Panc1 (cell line): Measurements from ENCODE around the gene PLB1. TPM values are rescaled to one million over a fixed set of nuclear protein-coding genes. Genes with fewer than 3 reads are reported as not detected.

ENCODE experiments used
- ATAC-seq: fragments of 200-7000 bp; cut with Tn5 transposase; 2 replicates; pipeline ENCODE4 v1.9.1; 2020; ENCODE audit warnings: mild to moderate bottlenecking, moderate library complexity
- BruUV-seq: library from RNA; stranded (reverse); fragments of 400-500 nt; replicated peaks from 2 replicates; lab custom pipeline; 2021; lab: Mats Ljungman, UMichigan
- CTCF ChIA-PET: fragments of 300-600 bp; sonication (Branson Sonifier 250); formaldehyde crosslinking; loops from one replicate; lab custom pipeline; 2022; ENCODE audit warnings: antibody characterized with exemption; lab: Charles Lee
- POLR2A ChIA-PET: fragments of 300-600 bp; sonication (Branson Sonifier 250); formaldehyde crosslinking; loops from one replicate; lab custom pipeline; 2022; ENCODE audit warnings: antibody characterized with exemption; lab: Charles Lee
- DNase-seq: peaks from one replicate; pipeline ENCODE4 v3.0.0-alpha.2; 2010; ENCODE audit warnings: low read depth, low spot score
- H3K27ac ChIP-seq: 2 replicates; pipeline ENCODE4 v1.5.1; 2011; ENCODE audit warnings: mild to moderate bottlenecking, low read length, inconsistent platforms
- H3K27me3 ChIP-seq: fragments of 200-500 bp; sonication (Bioruptor generic); 2 replicates; pipeline ENCODE4 v1.6.0; 2014; ENCODE audit warnings: low read length, inconsistent platforms; ENCODE audit not compliant: control insufficient read depth, insufficient read depth
- H3K36me3 ChIP-seq: fragments of 200-500 bp; sonication (Bioruptor generic); 2 replicates; pipeline ENCODE4 v1.5.1; 2014; ENCODE audit warnings: inconsistent platforms, mild to moderate bottlenecking, low read length, moderate library complexity; ENCODE audit not compliant: control insufficient read depth, insufficient read depth
- H3K4me1 ChIP-seq: 2 replicates; pipeline ENCODE4 v1.5.1; 2011; ENCODE audit warnings: inconsistent platforms, mild to moderate bottlenecking, low read length, moderate library complexity; ENCODE audit not compliant: control insufficient read depth, insufficient read depth
- H3K4me3 ChIP-seq, 2 experiments: 2 replicates each; pipeline ENCODE4 v1.5.1; 2011 to 2012; ENCODE audit warnings: low read depth in 2 of 2, low read length in 2 of 2, mild to moderate bottlenecking in 2 of 2, inconsistent platforms in 1 of 2, moderate library complexity in 1 of 2
- H3K9me3 ChIP-seq: fragments of 200-500 bp; sonication (Bioruptor generic); 2 replicates; pipeline ENCODE4 v1.5.1; 2014; ENCODE audit warnings: low read depth, mild to moderate bottlenecking, inconsistent platforms, low read length, moderate library complexity; ENCODE audit not compliant: control insufficient read depth, insufficient read depth
- POLR2AphosphoS5 ChIP-seq: IDR thresholded peaks from 2 replicates; pipeline ENCODE4 v1.6.1; 2012; ENCODE audit warnings: mild to moderate bottlenecking, low read depth, low read length, moderate library complexity
- REST ChIP-seq, 2 experiments: IDR thresholded peaks; 2 replicates each; pipeline ENCODE4 v1.6.1; 2011 to 2012; ENCODE audit warnings: low read depth in 2 of 2, control low read depth in 1 of 2, low read length in 1 of 2, mild to moderate bottlenecking in 1 of 2, moderate library complexity in 1 of 2; ENCODE audit not compliant: insufficient read depth in 1 of 2
- SIN3A ChIP-seq: IDR thresholded peaks from 2 replicates; pipeline ENCODE4 v1.6.1; 2012; ENCODE audit warnings: low read depth, mild to moderate bottlenecking, low read length, moderate library complexity, borderline replicate concordance; ENCODE audit not compliant: insufficient read depth
- TCF7L2 ChIP-seq: IDR thresholded peaks from 2 replicates; pipeline ENCODE4 v1.6.1; 2011; ENCODE audit warnings: mild to moderate bottlenecking, low read depth, low read length, inconsistent platforms
- in situ Hi-C: cut with HindIII; loops from 2 replicates; pipeline ENCODE4 v1.10.0; 2016; ENCODE audit warnings: low sequenced_read_pairs, low pct_unique_long_range_greater_than_20kb
- intact Hi-C: fragments of 100-400 bp; cut with micrococcal nuclease; formaldehyde crosslinking; loops from one replicate; pipeline ENCODE4 v1.10.0; 2022; ENCODE audit not compliant: unreplicated experiment
- total RNA-seq: library from RNA; stranded (reverse); gene quantifications from one replicate; pipeline ENCODE4 v1.2.1, GENCODE V29; 2021; ENCODE audit not compliant: unreplicated experiment
- TF ChIP-seq, protein P1 (sequence below): fragments of 450-650 bp; IDR thresholded peaks from 2 replicates; pipeline ENCODE4 v1.5.1; 2017; ENCODE audit warnings: mild to moderate bottlenecking

PLB1 gene
- total RNA-seq, 1 experiment from 2014 or later, result 0.80 TPM

- ATAC-seq (no peak), DNase-seq (no peak)
- TF ChIP-seq TCF7L2 (no peak), POLR2AphosphoS5 (no peak), REST (IDR thresholded peaks at IDR 0.05; ENCODE audit: insufficient read depth in 1 of 2, low read depth in 2 of 2, low read length in 1 of 2) (no peak), SIN3A (no peak)
- TF ChIP-seq, protein P1, sequence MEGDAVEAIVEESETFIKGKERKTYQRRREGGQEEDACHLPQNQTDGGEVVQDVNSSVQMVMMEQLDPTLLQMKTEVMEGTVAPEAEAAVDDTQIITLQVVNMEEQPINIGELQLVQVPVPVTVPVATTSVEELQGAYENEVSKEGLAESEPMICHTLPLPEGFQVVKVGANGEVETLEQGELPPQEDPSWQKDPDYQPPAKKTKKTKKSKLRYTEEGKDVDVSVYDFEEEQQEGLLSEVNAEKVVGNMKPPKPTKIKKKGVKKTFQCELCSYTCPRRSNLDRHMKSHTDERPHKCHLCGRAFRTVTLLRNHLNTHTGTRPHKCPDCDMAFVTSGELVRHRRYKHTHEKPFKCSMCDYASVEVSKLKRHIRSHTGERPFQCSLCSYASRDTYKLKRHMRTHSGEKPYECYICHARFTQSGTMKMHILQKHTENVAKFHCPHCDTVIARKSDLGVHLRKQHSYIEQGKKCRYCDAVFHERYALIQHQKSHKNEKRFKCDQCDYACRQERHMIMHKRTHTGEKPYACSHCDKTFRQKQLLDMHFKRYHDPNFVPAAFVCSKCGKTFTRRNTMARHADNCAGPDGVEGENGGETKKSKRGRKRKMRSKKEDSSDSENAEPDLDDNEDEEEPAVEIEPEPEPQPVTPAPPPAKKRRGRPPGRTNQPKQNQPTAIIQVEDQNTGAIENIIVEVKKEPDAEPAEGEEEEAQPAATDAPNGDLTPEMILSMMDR, result no peak
- ChIA-PET POLR2A (no interaction called here), CTCF (no interaction called here)
- in situ Hi-C loops, result no loop called here
- intact Hi-C loops, result no loop called here
- no peaks in the 10 kb centered on the region for H3K4me1 ChIP-seq
- BruUV-seq, result no TSS peak
- H3K9me3 ChIP-seq, result no peaks in the 10 kb centered on the region
- H3K36me3 ChIP-seq, result no peaks in the 10 kb centered on the region
- H3K4me3 ChIP-seq, result no peak overlapping the region
- no peaks in the 10 kb centered on the region for H3K27me3 ChIP-seq
- H3K27ac ChIP-seq, result no peak overlapping the region
These were observed 63.1 kb downstream of the PLB1 start for GRCh38 chr2:28558918-28559317.

- Histone ChIP-seq H3K9me3 (peaks cover 4% of the 10 kb centered on the region; the same call in 1 of the 2 replicates), H3K4me3 (no peak overlapping the region), H3K36me3 (no peaks in the 10 kb centered on the region), H3K27ac (no peak overlapping the region), H3K4me1 (no peaks in the 10 kb centered on the region), H3K27me3 (no peaks in the 10 kb centered on the region)
- POLR2A ChIA-PET, result no interaction called here
- DNase-seq (no peak), ATAC-seq (no peak)
- TF ChIP-seq, protein P1, result no peak
- TF ChIP-seq POLR2AphosphoS5 (no peak), SIN3A (no peak), TCF7L2 (no peak), REST (IDR thresholded peaks at IDR 0.05; ENCODE audit: insufficient read depth in 1 of 2, low read depth in 2 of 2, low read length in 1 of 2) (no peak)
- in situ Hi-C loops, result no loop called here
- intact Hi-C loops, result no loop called here
- BruUV-seq, result no TSS peak
- CTCF ChIA-PET, result no interaction called here
These were observed 68.0 kb downstream of the PLB1 start for GRCh38 chr2:28563869-28564268.
